ENCODE measurements around the gene MRPS11.
"Not testable (repeated sequence)": the region's sequence is repeated elsewhere in the genome, so short reads cannot be mapped to it uniquely, and the experiment has no call there.

The MRPS11 gene

DNA sequence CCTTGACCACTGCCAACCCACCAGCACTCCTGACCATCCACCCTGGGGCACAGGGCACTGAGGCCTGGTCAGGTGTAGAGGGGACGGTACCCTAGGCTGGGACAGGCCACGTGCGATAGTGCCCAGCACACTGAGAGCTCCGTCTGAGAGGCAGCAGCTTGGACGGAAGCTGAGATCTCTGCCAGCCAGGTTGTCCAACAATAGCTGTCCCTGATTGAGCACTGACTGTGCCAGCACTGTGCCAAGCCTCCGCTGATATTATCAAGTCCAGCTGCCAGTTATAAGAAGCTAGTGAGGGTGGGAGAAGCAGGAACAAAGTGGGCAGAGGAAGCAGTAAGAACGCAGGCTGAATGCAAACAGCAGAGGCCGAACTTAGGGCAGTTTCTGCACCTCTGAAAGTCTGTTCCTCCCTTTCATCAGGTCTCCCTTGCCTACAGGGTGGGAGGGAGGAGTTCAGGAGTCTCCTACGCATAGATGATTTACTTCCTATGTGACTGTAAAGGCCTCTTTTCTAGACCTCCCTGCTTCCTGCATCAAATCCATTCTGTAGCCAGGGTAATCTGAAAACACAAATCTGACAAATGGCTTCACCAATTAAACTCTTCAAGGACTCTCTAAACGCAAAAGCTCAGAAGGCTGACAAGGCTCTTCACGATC is 29.7 kb downstream of the MRPS11 start:
- no peak for DNase-seq

DNA sequence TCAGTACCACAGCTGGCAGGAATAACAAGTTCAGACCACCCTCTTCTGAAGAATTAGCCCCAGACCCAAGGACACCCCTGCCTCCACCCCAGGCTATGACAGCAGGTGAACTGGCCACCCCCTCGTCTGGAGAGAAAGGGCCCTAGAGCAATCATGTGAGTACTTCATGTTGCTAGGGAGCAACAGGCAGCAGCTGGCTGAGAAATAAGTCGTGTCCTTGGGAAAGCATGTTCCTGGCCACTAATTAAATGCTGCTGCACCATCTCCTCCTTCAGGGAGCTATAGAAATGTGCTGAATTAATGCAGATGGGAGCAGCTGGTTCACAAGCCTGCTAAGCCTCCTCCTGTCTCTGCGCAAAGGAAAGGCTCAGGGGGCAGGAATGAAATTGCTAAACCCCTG is 31.5 kb downstream of the MRPS11 start:
- peak; percentile 35 for DNase-seq

DNA sequence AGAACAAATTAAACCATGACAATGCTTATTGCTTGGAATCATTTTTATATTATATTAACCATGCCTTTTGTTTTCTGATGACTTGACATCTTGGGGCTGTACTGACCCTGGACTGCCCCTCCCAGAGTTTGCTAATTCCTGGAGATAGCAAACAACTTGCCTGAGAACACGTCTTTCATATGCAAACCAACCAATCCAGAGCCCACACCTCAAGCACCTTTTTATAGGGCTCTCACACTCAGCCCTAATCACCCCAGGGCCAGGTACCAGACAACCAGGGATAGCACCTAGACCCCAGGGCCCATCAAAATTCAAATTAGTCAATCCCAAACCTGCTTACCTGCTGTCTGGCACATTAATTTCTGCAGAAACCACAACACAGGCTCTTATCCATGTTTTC is 36.9 kb downstream of the MRPS11 start:
- DNase-seq: no peak

DNA sequence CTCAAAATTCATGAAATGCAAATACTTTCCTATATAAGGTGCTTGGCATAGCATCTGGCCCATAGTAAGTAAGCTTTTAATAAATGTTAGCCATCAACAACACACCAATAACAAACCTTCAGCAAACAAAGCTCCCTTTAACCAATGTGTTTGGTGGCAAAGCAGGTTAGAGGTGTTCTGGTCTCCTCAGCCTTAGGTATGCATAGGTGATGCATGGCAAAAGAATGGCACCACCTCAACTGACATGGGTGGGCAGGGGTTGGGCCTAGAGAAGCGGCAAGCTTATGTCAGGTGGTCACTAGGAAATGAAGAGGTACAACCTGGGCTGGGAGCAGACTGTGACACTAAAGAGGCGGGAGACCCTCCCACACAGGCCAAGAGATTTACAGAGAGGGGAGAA is 38.2 kb downstream of the MRPS11 start:
- peak; percentile 10 for DNase-seq

DNA sequence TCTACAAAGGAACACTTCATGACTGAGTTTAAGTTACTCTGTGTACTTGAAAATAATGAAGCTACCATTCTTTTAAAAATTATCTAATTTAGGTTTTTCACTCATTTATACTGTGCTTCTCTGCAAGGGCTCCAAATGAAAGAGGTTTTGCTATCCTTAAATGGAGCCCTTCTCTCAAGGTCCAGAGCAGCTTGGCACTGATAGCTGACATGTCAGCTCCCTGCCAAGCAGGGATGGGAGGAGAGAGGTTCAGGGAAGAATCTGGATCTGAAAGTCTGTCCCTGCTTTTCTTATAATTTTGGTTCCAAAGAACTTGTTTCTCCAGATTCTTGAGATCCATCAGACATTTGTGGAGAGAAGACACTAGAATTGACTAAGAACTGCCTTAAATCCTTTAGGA is 39.1 kb downstream of the MRPS11 start:
- DNase-seq: no peak

DNA sequence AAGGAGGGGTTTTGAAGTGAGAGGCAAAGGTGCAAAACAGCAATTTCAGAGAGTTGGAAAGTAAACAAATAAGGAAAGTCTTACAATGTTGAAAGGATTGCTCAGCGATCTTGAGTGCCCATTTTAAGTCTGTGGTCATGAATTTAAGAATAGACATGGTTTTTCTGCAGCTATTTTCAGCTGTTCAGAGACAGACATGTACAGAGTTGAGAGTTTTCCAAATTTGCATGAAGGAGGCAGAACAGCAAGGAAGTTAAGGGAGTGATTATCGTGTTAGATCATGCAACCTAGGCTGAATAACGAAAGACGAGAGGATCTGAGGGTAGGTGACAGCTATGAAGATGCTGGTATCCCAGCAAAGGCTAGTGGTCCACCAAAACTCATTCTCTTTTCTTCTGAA is 41.8 kb downstream of the MRPS11 start:
- no peak for DNase-seq

DNA sequence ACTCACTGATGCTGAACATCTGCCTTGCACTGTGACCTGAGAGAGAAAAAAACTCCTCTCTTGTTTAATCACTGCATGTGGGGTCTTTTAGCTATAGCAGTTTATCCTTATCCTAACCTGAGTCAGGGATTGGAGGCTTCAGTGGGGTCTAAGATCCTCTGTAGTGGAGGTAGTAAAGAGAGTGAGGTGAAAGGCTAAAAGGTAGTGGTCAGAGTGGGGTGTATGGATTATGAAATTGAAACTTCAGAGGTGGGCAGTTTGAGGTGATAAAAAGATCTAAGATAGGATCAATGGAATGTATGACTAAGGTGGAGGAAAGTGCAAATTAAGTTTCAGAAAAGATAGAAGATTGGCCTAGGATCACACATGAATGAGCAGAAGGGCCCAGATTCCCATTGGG is 42.5 kb downstream of the MRPS11 start:
- no peak for DNase-seq

DNA sequence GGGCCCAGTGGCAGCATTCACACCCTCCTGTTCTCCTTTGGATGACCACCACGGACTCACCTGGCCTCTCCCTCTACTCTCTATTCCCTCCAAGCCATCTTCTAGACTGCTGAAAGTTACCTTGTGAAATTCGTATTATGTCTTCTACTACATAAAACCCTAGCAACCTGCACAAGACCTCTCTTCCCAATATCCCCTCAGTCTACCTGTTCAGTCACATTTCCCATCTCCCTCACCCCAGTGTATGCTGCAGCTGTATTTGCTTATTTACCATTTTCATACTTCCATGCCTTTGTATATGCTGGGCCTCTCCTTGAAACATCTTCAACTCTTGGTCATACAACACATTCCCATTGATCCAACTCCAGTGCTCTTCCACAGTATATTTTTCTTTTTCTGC is 43.7 kb downstream of the MRPS11 start:
- DNase-seq: no peak

DNA sequence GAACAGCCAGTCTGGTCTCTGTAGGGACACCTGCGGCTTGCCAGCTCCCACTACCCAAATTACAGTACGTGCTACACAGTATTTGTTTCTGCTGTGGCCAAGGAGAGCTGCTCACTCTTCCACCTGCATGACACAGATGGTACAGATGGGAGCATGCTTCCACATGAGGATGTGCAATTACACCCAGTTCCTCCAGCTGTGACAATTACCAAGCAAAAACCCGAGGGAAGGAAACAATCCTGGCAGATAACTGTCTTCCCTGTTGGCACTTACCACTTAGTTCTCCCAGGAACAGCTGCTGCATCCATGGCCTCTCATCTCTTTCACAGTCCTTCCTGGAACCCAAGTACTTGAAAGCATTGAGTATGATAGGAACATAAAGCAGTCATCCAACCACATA is 44.6 kb downstream of the MRPS11 start:
- peak; percentile 77 for DNase-seq

DNA sequence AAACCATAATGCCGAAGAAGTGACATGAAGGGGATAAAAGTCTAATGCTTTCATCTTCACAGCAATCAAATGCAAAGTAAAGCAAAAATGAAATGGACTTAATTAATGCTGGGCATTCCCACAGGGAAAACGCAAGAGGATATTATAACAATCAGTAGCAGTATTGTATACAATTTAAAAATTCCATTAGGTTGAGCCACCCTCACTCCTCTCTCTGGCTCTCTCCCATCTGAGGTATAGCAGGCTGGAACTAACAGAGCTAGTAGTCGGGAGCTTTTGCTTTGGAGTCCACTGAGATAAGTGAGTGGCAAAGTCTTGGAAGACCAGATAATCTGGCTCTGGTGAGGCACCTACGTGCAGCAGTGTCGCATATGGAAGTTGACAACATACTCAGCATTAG is 45.1 kb downstream of the MRPS11 start:
- DNase-seq: no peak

DNA sequence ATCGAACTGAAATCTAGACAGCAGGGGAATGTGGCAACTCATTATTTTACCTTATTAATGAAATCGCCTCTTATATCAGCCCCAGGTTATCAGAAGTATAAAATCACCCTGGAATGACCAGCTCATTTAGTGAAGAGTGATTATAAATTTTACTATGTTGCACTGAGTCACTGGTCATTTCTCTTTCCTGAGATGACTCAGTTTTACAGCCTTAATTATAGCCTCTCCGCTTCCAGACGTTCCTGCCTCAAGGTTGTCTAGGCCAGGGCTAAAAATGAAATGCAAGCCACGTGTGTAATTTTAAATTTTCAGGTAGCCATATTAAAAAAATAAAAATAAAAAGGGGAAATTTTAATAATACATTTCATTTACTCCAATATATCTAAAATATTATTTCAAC is 45.7 kb downstream of the MRPS11 start:
- DNase-seq: no peak

DNA sequence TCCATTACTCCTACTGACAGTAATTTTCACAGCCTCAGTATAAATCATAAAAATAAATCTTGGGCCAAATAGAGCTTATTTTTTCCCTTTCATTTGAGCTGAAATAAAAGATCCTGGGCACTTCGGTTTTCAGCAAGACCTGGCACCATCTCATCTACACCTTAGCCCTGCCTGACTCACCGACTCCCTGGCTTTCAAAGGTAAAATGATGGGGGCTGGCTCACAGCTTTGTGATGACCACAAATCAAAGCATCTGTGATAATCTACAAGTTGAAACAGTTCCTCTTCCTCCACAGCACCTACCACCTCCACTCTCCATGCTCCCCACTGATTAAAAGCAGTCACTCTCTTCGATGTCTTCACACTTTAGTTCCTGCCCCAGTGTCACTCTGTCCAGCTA is 51.4 kb downstream of the MRPS11 start:
- no peak for DNase-seq

DNA sequence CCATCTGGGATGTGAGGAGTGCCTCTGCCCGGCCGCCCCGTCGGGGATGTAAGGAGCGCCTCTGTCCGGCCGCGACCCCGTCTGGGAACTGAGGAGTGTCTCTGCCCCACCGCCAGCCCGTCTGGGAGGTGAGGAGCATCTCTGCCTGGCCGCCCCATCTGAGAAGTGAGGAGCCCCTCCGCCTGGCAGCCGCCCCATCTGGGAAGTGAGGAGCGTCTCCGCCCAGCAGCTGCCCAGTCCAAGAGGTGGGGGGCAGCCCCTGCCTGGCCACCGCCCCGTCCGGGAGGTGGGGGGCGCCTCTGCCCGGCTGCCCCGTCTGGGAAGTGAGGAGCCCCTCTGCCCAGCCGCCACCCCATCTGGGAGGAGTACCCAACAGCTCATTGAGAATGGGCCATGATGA is 56.6 kb downstream of the MRPS11 start:
- DNase-seq: not testable (repeated sequence)

DNA sequence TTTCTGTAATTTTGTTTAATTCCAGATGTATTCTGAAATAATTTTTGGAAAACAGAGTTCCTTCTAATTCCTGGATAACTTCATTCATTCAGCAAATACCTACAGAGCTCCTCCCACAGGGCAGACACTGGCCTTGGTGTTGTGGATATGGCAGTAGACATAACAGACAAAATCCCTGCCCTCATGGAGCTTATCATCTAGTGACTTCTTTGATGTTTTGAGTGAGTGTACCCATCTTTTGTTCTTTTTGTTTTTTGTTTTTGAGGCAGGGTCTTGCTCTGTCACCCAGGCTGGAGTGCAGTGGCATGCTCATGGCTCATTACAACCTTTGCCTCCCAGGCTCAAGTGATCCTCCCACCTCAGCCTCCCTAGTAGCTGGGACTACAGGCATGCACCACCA is 57.9 kb downstream of the MRPS11 start:
- no peak for DNase-seq

DNA sequence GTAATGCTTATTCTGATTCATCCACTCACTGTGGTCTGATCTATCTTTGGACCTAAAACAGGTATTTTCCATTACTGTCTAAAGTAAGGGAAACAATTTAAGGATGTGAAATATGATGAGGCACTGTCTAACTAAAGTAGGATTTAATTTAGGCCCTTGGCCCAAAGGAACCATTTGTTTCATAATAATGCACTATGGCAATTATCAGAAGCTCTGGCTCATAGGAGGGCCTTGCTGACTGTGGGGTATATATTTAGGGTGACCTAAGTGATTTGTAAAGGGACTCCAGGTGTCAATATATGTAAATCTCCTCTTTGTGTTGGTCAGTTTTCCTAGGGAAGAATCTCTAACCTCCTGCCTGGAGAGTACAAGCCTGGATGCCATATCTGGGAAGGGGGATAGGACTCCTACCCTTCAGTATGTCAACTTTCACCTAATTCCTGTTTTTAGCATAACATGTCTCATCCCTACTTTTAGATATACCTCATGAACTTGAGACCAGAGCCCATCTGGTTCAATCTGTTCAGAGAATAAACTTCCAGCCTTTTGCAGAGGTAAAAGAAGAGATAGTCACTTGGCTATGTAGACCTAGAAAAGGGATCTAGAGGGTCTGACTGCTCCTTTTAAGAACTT is 58.9 kb downstream of the MRPS11 start:
- no peak for DNase-seq

DNA sequence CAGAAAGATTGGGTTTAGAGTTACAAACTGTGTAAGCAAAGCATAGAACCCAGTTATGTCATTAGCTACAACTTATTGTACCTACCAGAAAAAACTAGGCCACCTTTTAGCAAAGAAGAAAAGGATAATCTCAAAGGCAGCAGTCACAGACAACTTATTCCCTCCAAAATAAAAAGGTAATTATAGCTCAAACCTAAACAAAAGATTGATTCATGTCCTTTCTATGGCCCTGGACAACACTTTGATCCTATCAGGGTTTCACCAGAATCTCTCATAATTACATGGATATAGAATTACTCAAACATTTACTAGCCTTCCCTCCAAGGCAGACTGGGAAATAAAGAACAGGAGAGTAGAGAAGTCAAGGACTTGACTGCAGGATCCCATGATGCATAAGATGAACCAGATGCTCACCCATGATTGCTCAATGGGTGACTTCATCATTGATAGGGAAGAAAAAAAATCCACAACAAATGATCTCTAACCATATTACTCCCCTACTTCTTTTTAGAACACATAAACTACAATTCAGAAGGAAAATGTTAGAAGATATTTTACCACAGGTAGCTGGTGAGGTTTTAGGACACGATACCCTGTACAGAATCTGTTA is 61.6 kb downstream of the MRPS11 start:
- DNase-seq: no peak

All from NCI-H2227 treated with DMSO at 0.1 percent for 48 hours (cell line).